HepG2 (cell line): ENCODE results near the gene P4HTM. TPM values are rescaled to one million over a fixed set of nuclear protein-coding genes. Genes with fewer than 3 reads are reported as not detected.
A peak's percentile ranks its signal among the peaks of the same experiment; 100 is the strongest.

Experiments
- ATAC-seq: fragments of 200-7000 bp; cut with Tn5 transposase; 3 replicates; pipeline ENCODE4 v1.9.1; 2020; ENCODE audit warnings: mild to moderate bottlenecking, moderate library complexity
- BruUV-seq: library from RNA; stranded (reverse); fragments of 400-500 nt; replicated peaks from 2 replicates; lab custom pipeline; 2021; lab: Mats Ljungman, UMichigan
- CTCF ChIA-PET: fragments of 300-600 bp; formaldehyde crosslinking; extraction: SDS; loops from one replicate; lab custom pipeline; 2021; ENCODE audit warnings: low total read pairs, inconsistent platforms, low intra/inter-chr PET ratio; lab: Yijun Ruan, JAX
- POLR2A ChIA-PET: fragments of 350-600 bp; sonication (Branson Sonifier 250); formaldehyde crosslinking; loops from one replicate; lab custom pipeline; 2020; ENCODE audit warnings: antibody characterized with exemption, inconsistent platforms; lab: Yijun Ruan, JAX
- DNase-seq: peaks from one replicate; pipeline ENCODE4 v3.0.0-alpha.2; 2015; ENCODE audit warnings: low spot score
- FAIRE-seq: peaks from 3 replicates; lab custom pipeline; 2011; peaks lifted over from hg19 to GRCh38; lab: Jason Lieb, UNC
- H2AFZ ChIP-seq: one replicate; pipeline ENCODE4 v1.6.1; 2011; ENCODE audit warnings: low read length, inconsistent platforms
- H3K27ac ChIP-seq: fragments of 300-600 bp; 3 replicates; pipeline ENCODE4 v1.8.0; 2011; ENCODE audit warnings: mixed run types, mild to moderate bottlenecking, mixed read lengths, low read length, inconsistent platforms; ENCODE audit not compliant: insufficient read depth; ENCODE audit errors: extremely low read length
- H3K27me3 ChIP-seq, 2 experiments: fragments of 200-600 bp in 1 of 2; 2 replicates in 1 of 2; 3 replicates in 1 of 2; pipeline versions ENCODE4 v1.6.0 to v1.8.0; 2011; ENCODE audit warnings: low read length in 2 of 2, mild to moderate bottlenecking in 2 of 2, moderate library complexity in 2 of 2, inconsistent platforms in 1 of 2; ENCODE audit not compliant: insufficient read depth in 2 of 2, control insufficient read depth in 1 of 2
- H3K36me3 ChIP-seq, 2 experiments: fragments of 200-600 bp in 1 of 2; replicated peaks in 1 of 2; 2 replicates in 1 of 2; 3 replicates in 1 of 2; pipeline versions ENCODE4 v1.5.1 to v1.8.0; 2011; ENCODE audit warnings: low read length in 2 of 2, inconsistent platforms in 1 of 2; ENCODE audit not compliant: insufficient read depth in 2 of 2, control insufficient read depth in 1 of 2
- H3K4me1 ChIP-seq: 2 replicates; pipeline ENCODE4 v1.5.1; 2012; ENCODE audit warnings: low read length, inconsistent platforms; ENCODE audit not compliant: insufficient read depth
- H3K4me2 ChIP-seq: 2 replicates; pipeline ENCODE4 v1.6.0; 2011; ENCODE audit warnings: low read depth, low read length, inconsistent platforms
- H3K4me3 ChIP-seq, 3 experiments: fragments of 200-600 bp in 1 of 3; sonication (generic), shearing (Covaris generic) in 1 of 3; replicated peaks in 1 of 3; 2 replicates each; pipeline ENCODE4 v1.5.1; 2011 to 2016; ENCODE audit warnings: low read length in 3 of 3, inconsistent platforms in 2 of 3, low read depth in 2 of 3, mild to moderate bottlenecking in 2 of 3, control low read depth in 1 of 3, mixed read lengths in 1 of 3; ENCODE audit not compliant: insufficient read depth in 1 of 3
- H3K79me2 ChIP-seq: one replicate; pipeline ENCODE4 v1.6.1; 2011; ENCODE audit warnings: low read length, inconsistent platforms; ENCODE audit not compliant: insufficient read depth
- H3K9ac ChIP-seq: 2 replicates; pipeline ENCODE4 v1.6.0; 2011; ENCODE audit warnings: mild to moderate bottlenecking, low read depth, low read length, inconsistent platforms; ENCODE audit not compliant: insufficient read depth
- H3K9me3 ChIP-seq: 2 replicates; pipeline ENCODE4 v1.5.1; 2012; ENCODE audit warnings: mild to moderate bottlenecking, low read length
- H4K20me1 ChIP-seq: 2 replicates; pipeline ENCODE4 v1.6.0; 2011; ENCODE audit warnings: inconsistent platforms, mild to moderate bottlenecking, low read length, moderate library complexity; ENCODE audit not compliant: insufficient read depth
- HES4 ChIP-seq: sonication (generic); formaldehyde crosslinking; IDR thresholded peaks from 2 replicates; pipeline ENCODE4 v1.9.0; 2021; ENCODE audit warnings: mild to moderate bottlenecking, missing genetic modification reagents, borderline replicate concordance
- NCOA2 ChIP-seq: sonication (generic); formaldehyde crosslinking; IDR thresholded peaks from 2 replicates; pipeline ENCODE4 v1.8.0; 2022; ENCODE audit warnings: inconsistent platforms
- SNAPC2 ChIP-seq: sonication (generic); formaldehyde crosslinking; IDR thresholded peaks from 2 replicates; pipeline ENCODE4 v1.8.1; 2022; ENCODE audit warnings: mild to moderate bottlenecking, missing genetic modification reagents
- SRF ChIP-seq: IDR thresholded peaks from 2 replicates; pipeline ENCODE4 v1.6.1; 2011; ENCODE audit warnings: mild to moderate bottlenecking, low read depth, low read length, moderate library complexity
- THAP8 ChIP-seq: sonication (generic); formaldehyde crosslinking; IDR thresholded peaks from 2 replicates; pipeline ENCODE4 v1.5.1; 2020; ENCODE audit warnings: missing genetic modification reagents, mild to moderate bottlenecking, borderline replicate concordance
- XBP1 ChIP-seq: sonication (generic); formaldehyde crosslinking; IDR thresholded peaks from 2 replicates; pipeline ENCODE4 v1.5.0; 2020; ENCODE audit warnings: missing genetic modification reagents
- ZBTB14 ChIP-seq: sonication (generic); formaldehyde crosslinking; IDR thresholded peaks from 2 replicates; pipeline ENCODE4 v1.4.0; 2020; ENCODE audit warnings: missing genetic modification reagents
- ZNF34 ChIP-seq: sonication (generic); formaldehyde crosslinking; IDR thresholded peaks from 2 replicates; pipeline ENCODE4 v1.4.0; 2020; ENCODE audit warnings: mild to moderate bottlenecking, missing genetic modification reagents, borderline replicate concordance
- ZNF367 ChIP-seq: sonication (generic); formaldehyde crosslinking; IDR thresholded peaks from 2 replicates; pipeline ENCODE4 v1.4.0; 2020; ENCODE audit warnings: missing genetic modification reagents, borderline replicate concordance
- ZNF496 ChIP-seq: sonication (generic); formaldehyde crosslinking; IDR thresholded peaks from 2 replicates; pipeline ENCODE4 v1.8.1; 2023; ENCODE audit warnings: mild to moderate bottlenecking, moderate library complexity, missing genetic modification reagents; ENCODE audit not compliant: insufficient replicate concordance
- ZNF574 ChIP-seq: sonication (generic); formaldehyde crosslinking; IDR thresholded peaks from 2 replicates; pipeline ENCODE4 v1.4.0; 2020; ENCODE audit warnings: missing genetic modification reagents
- ZNF678 ChIP-seq: sonication (generic); formaldehyde crosslinking; IDR thresholded peaks from 2 replicates; pipeline ENCODE4 v1.4.0; 2020; ENCODE audit warnings: mild to moderate bottlenecking, missing genetic modification reagents
- ZNF713 ChIP-seq: sonication (generic); formaldehyde crosslinking; IDR thresholded peaks from 2 replicates; pipeline ENCODE4 v1.4.0; 2020; ENCODE audit warnings: mild to moderate bottlenecking, missing genetic modification reagents
- ZNF768 ChIP-seq: sonication (generic); formaldehyde crosslinking; IDR thresholded peaks from 2 replicates; pipeline ENCODE4 v1.4.0; 2020; ENCODE audit warnings: missing genetic modification reagents
- ZSCAN5A ChIP-seq: sonication (generic); formaldehyde crosslinking; IDR thresholded peaks from 2 replicates; pipeline ENCODE4 v1.8.0; 2022; ENCODE audit warnings: mild to moderate bottlenecking, missing genetic modification reagents, borderline replicate concordance
- WGBS: methylation state at CpG from one replicate; pipeline ENCODE4 v1.1.6; 2017; ENCODE audit warnings: low lambda C conversion rate; 5-methylcytosine and 5-hydroxymethylcytosine counted together
- in situ Hi-C: cut with HindIII; loops from 2 replicates; pipeline ENCODE4 v1.10.0; 2017; ENCODE audit warnings: low pct_unique_long_range_greater_than_20kb; ENCODE audit not compliant: extremely low pct_ligation_motif_present
- intact Hi-C: fragments of 100-400 bp; cut with micrococcal nuclease; formaldehyde crosslinking; loops from one replicate; pipeline ENCODE4 v1.10.0; 2022; ENCODE audit not compliant: unreplicated experiment
- polyA plus RNA-seq, 8 experiments: library from polyadenylated mRNA; depleted of rRNA in 3 of 8; stranded (reverse) in 7 of 8; unstranded in 1 of 8; fragments of >200 nt; fragmentation: Illumina TruSeq in 4 of 8; extraction: Trizol in 4 of 8; gene quantifications; 2 replicates each; pipeline versions ENCODE4 v1.2.1 to v1.2.3, GENCODE V29; 2011 to 2016; ENCODE audit warnings: low read depth in 4 of 8, missing spikeins in 1 of 8, mixed read lengths in 1 of 8; ENCODE audit not compliant: insufficient read depth in 1 of 8
- total RNA-seq, 5 experiments: library from RNA; depleted of rRNA; stranded (reverse); fragments of >200 nt; fragmentation: Illumina TruSeq; extraction: Trizol; gene quantifications; 2 replicates each; pipeline ENCODE4 v1.2.3, GENCODE V29; 2016; ENCODE audit warnings: low read depth in 1 of 5

The P4HTM gene
- total and polyA plus RNA-seq, 2 of the 13 experiments (the other 11 are each of a cell fraction or from before 2014, with no cell fraction given) = 0.01 TPM; not detected in 1

GRCh38 chr3:49005998-49006397 lies 16.0 kb downstream of the P4HTM start (continued):
- TF ChIP-seq ZNF574 (CRISPR knock-in tag) = peak; percentile 52; the same call in 1 of the 2 replicates

GRCh38 chr3:49006408-49007067 lies 16.5 kb downstream of the P4HTM start:
- FAIRE-seq (no peak), ATAC-seq (peak; percentile 2; the same call in 2 of the 3 replicates), DNase-seq (no peak)
- peaks cover 8% of the 10 kb centered on the region for H4K20me1 ChIP-seq
- no peak overlapping the region for H2AFZ ChIP-seq
- CTCF ChIA-PET = no interaction called here
- intact Hi-C loops (no loop called here), in situ Hi-C loops (no loop called here)
- BruUV-seq = TSS peak; percentile 98
- peaks cover 65% of the 10 kb centered on the region for H3K4me1 ChIP-seq
- no peaks in the 10 kb centered on the region for H3K9me3 ChIP-seq
- peaks cover 23% of the 10 kb centered on the region for H3K79me2 ChIP-seq
- peak overlapping the region; percentile 89 for H3K9ac ChIP-seq
- peak overlapping the region; percentile 71 to 88 (median 74) for H3K4me3 ChIP-seq
- peak overlapping the region; percentile 86 for H3K27ac ChIP-seq
- WGBS = 2% methylated on average over 7 of the region's 32 CpGs
- no peaks in the 10 kb centered on the region for H3K27me3 ChIP-seq
- peak overlapping the region; percentile 92 for H3K4me2 ChIP-seq
- peaks cover 2% of the 10 kb centered on the region in 2 experiments; a peak in 3 of 5 replicates for H3K36me3 ChIP-seq
- POLR2A ChIA-PET = interaction anchor here (0.8 to 12.8 kb wide), 25 partner anchors 9 to 548 kb away, joined by 3 to 280 read pairs (median 5); partner anchors contain the start of genes AMT, BSN, DAG1 and DALRD3
- TF ChIP-seq SRF (no peak), SNAPC2 (0 out of 2 replicates have a peak, but pooled peaks have one; percentile 32), ZNF496 (CRISPR knock-in tag) (no peak), ZNF768 (CRISPR knock-in tag) (no peak), HES4 (CRISPR knock-in tag) (no peak), ZNF713 (no peak), XBP1 (0 out of 2 replicates have a peak, but pooled peaks have one; percentile 29), ZBTB14 (no peak), ZSCAN5A (CRISPR knock-in tag) (no peak), ZNF678 (CRISPR knock-in tag) (no peak; the same call in 1 of the 2 replicates), ZNF34 (CRISPR knock-in tag) (no peak), NCOA2 (CRISPR knock-in tag) (no peak), ZNF367 (CRISPR knock-in tag) (peak; percentile 48; the same call in 1 of the 2 replicates), THAP8 (CRISPR knock-in tag) (no peak)
